Hematopoietic multipotent progenitor cell treated with erythropoietin and hydrocortisone succinate and interleukin-3 and kit ligand, for 6 days (in vitro differentiated cells): Measurements from ENCODE around the gene RBM19.
A peak's percentile ranks its signal among the peaks of the same experiment; 100 is the strongest.
"Not testable (repeated sequence)": the region's sequence is repeated elsewhere in the genome, so short reads cannot be mapped to it uniquely, and the experiment has no call there.

ENCODE experiments used
- DNase-seq: peaks from one replicate; pipeline ENCODE4 v3.0.0-alpha.2; 2015

Gene RBM19

GRCh38 chr12:113823016-113823415 lies 143.1 kb downstream of the RBM19 start:
- DNase-seq, result no peak

- DNase-seq, result no peak
Measured at GRCh38 chr12:113820842-113821241, 145.3 kb downstream of the RBM19 start.

- DNase-seq, result no peak
Measured at GRCh38 chr12:113820309-113820708, 145.8 kb downstream of the RBM19 start.

GRCh38 chr12:113819495-113819894 lies 146.6 kb downstream of the RBM19 start:
- DNase-seq, result no peak

GRCh38 chr12:113818833-113819232 lies 147.3 kb downstream of the RBM19 start:
- DNase-seq, result peak; percentile 38

GRCh38 chr12:113818283-113818682 lies 147.8 kb downstream of the RBM19 start:
- no peak for DNase-seq

GRCh38 chr12:113816866-113817265 lies 149.3 kb downstream of the RBM19 start:
- DNase-seq, result no peak

GRCh38 chr12:113815031-113815430 lies 151.1 kb downstream of the RBM19 start:
- no peak for DNase-seq

GRCh38 chr12:113813229-113813541 lies 152.9 kb downstream of the RBM19 start:
- no peak for DNase-seq

- DNase-seq, result no peak
Measured at GRCh38 chr12:113812411-113813228, 153.5 kb downstream of the RBM19 start.

- not testable (repeated sequence) for DNase-seq
Measured at GRCh38 chr12:113809462-113810220, 156.5 kb downstream of the RBM19 start.

- DNase-seq, result no peak
Measured at GRCh38 chr12:113808095-113808951, 157.8 kb downstream of the RBM19 start.

GRCh38 chr12:113805673-113806072 lies 160.5 kb downstream of the RBM19 start:
- no peak for DNase-seq

GRCh38 chr12:113804961-113805600 lies 161.0 kb downstream of the RBM19 start:
- DNase-seq, result no peak

- DNase-seq, result no peak
Measured at GRCh38 chr12:113803759-113804140, 162.4 kb downstream of the RBM19 start.

GRCh38 chr12:113802966-113803758 lies 163.0 kb downstream of the RBM19 start:
- no peak for DNase-seq

GRCh38 chr12:113802000-113802749 lies 163.9 kb downstream of the RBM19 start:
- DNase-seq, result no peak

- DNase-seq, result no peak
Measured at GRCh38 chr12:113800201-113800600, 165.9 kb downstream of the RBM19 start.

- no peak for DNase-seq
Measured at GRCh38 chr12:113798552-113798951, 167.6 kb downstream of the RBM19 start.

GRCh38 chr12:113797535-113797868 lies 168.6 kb downstream of the RBM19 start:
- peak; percentile 10 for DNase-seq

GRCh38 chr12:113796852-113797534 lies 169.1 kb downstream of the RBM19 start:
- no peak for DNase-seq
